Measurements from ENCODE around the gene MLX.
"Not testable (repeated sequence)": the region's sequence is repeated elsewhere in the genome, so short reads cannot be mapped to it uniquely, and the experiment has no call there.

The MLX gene

GRCh38 chr17:42581744-42582270 is 14.9 kb downstream of the MLX start:
- DNase-seq: no peak

GRCh38 chr17:42584880-42585279 is 18.0 kb downstream of the MLX start:
- no peak for DNase-seq

GRCh38 chr17:42585353-42585752 is 18.5 kb downstream of the MLX start:
- no peak for DNase-seq

GRCh38 chr17:42586514-42587230 is 19.8 kb downstream of the MLX start:
- no peak for DNase-seq

- DNase-seq: no peak
These were observed 24.0 kb downstream of the MLX start for GRCh38 chr17:42590886-42591285.

- DNase-seq: no peak
These were observed 24.5 kb downstream of the MLX start for GRCh38 chr17:42591411-42591810.

GRCh38 chr17:42596386-42596785 is 29.5 kb downstream of the MLX start:
- DNase-seq: no peak

GRCh38 chr17:42598905-42599304 is 32.0 kb downstream of the MLX start:
- peak; percentile 43 for DNase-seq

GRCh38 chr17:42603318-42603717 is 36.4 kb downstream of the MLX start:
- DNase-seq: no peak

GRCh38 chr17:42607769-42608168 is 40.9 kb downstream of the MLX start:
- no peak for DNase-seq

- DNase-seq: peak; percentile 55
These were observed 41.6 kb downstream of the MLX start for GRCh38 chr17:42608305-42609181.

GRCh38 chr17:42609182-42609813 is 42.4 kb downstream of the MLX start, which contains the start of the genes RETREG3 and TUBG1:
RETREG3 (minus strand) TSS chr17:42609374; CDS start chr17:42609324, 50 bp downstream.
TUBG1 (plus strand) TSS chr17:42609683; CDS start chr17:42609738, 55 bp downstream.
- peak; percentile 100 for DNase-seq

GRCh38 chr17:42609814-42610801 is 43.2 kb downstream of the MLX start:
- DNase-seq: peak; percentile 59

GRCh38 chr17:42612013-42612412 is 45.1 kb downstream of the MLX start:
- DNase-seq: no peak

GRCh38 chr17:42613699-42614295 is 46.9 kb downstream of the MLX start:
- DNase-seq: no peak

GRCh38 chr17:42617956-42618431 is 51.1 kb downstream of the MLX start:
- peak; percentile 42 for DNase-seq

GRCh38 chr17:42618442-42619150 is 51.7 kb downstream of the MLX start:
- peak; percentile 73 for DNase-seq

GRCh38 chr17:42621987-42622386 is 55.1 kb downstream of the MLX start:
- not testable (repeated sequence) for DNase-seq
